Endothelial cell of hepatic sinusoid (primary cell): ENCODE data around the gene PDIK1L.

Source experiments
- in situ Hi-C: cut with HindIII; loops from 2 replicates; pipeline ENCODE4 v1.10.0; 2017; ENCODE audit warnings: low sequenced_read_pairs

PDIK1L gene

GRCh38 chr1:26119892-26120608, 8.4 kb downstream of the PDIK1L start:
- in situ Hi-C loops = no loop called here

DNA sequence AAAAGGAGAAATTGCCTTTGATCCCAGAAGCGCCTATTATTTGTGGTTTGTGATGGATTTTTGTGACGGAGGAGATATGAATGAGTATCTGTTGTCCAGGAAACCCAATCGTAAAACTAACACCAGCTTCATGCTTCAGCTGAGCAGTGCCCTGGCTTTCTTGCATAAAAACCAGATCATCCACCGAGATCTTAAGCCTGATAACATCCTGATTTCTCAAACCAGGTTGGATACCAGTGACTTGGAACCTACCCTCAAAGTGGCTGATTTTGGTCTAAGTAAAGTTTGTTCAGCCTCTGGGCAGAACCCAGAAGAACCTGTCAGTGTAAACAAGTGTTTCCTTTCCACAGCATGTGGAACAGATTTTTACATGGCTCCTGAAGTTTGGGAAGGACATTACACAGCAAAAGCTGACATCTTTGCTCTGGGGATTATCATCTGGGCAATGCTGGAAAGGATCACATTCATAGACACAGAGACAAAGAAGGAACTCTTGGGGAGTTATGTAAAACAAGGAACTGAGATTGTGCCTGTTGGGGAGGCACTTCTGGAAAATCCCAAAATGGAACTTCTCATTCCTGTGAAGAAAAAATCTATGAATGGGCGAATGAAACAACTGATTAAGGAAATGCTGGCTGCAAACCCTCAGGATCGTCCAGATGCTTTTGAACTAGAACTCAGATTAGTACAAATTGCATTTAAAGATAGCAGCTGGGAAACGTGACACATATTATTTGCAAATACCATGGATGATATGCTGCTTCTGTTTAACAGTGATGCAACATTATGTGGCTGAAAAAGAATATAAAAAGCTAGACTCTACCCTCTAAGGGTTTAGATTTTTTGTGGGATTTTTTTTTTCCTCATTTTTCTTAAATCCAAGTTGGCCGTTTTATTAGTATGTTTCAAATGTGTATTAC, 10.5 kb downstream of the PDIK1L start:
- in situ Hi-C loops = no loop called here

GRCh38 chr1:26122988-26123973, 11.7 kb downstream of the PDIK1L start:
- in situ Hi-C loops = no loop called here

DNA sequence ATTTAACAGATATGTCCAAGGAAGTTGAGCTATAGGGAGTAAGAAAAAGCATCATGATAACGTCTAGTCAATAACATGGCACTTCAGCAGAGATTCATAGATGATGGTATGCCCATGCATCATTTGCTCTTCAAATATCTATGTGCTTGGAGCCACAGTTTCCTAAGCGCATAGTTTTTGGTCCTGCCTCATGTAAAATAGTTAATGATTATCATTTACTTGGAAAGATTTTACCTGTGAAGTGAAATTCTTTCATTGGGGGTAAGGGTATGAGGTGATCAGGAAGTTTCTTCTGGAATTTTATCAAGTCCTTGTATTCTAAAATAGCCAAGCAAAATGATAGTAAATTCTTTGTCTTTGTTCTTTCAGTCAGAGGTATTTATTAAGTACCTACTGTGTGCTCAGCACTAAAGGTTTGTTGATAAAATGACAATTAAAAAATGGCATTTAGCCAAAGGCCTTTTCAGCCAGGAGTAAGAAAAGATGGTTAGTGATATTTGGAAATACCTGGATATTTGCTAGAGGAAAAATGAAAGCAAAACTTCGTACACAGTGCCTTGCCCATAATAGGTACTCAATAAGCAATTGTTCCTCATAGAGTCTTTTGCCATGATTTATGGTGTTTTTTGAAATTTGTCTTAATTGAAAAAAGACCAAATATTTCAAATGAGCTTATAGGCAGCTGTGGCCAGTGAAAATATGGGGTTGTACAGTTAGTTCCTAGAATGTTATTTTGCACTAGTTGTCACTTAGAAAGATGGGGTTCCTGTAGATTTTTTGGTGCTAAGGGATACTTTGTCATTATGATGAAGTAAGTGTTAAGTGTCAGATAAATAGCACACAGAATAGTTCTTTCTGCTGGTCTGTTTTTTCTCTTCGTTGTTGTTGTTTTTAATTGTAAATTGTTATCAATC, 13.1 kb downstream of the PDIK1L start:
- in situ Hi-C loops = no loop called here

DNA sequence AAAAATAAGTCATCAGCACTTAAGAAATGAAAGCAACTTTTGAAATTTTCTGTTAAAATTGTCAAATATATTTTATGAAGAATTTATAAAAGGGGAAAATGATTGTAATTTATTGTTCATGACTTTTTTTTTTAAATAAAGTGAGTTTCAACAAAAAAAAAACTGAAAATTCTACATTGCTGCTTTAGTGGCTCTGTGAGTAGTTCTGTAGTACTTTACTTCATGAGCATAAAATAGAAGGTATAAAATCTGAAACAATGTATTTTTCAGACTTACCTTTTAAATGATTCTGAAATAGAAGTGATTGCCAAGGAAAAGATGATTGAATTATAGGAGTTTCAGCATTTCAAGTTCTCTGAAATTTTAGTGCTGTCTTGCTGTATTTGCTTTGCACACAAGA, 13.8 kb downstream of the PDIK1L start:
- in situ Hi-C loops = no loop called here

GRCh38 chr1:26125946-26126320, 14.3 kb downstream of the PDIK1L start:
- in situ Hi-C loops = no loop called here

DNA sequence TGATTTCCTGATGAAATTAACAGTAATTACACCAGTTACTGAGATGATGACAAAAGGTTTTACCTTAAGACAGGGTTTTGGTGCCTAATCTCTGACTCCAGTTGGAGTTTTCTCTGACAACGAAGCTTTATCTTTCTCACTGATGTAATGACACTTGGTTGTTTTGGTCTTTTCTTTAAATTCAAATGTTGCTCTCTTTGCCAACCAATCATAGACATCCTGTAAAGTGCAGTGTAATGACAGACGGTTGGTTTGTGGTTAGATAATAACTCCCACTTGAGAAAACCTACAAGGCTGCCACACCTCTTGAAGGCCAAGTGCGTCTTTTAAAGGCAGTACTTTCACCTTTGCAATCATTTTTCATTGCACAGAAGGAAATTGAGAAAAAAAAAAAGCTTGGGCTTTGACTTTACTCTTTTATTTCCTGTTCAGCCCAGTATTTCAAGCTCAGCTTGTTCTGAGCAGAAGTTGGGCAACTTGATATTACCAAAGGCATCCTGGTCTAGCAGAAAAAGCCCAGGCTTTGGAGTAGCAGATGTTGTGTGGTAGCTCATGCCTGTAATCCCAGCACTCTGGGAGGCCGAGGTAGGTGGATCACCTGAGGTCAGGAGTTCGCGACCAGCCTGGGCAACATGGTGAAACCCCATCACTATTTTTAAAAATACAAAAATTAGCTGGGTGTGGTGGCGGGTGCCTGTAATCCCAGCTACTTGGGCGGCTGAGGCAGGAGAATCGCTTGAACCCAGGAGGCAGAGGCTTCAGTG, 14.9 kb downstream of the PDIK1L start:
- in situ Hi-C loops = no loop called here

DNA sequence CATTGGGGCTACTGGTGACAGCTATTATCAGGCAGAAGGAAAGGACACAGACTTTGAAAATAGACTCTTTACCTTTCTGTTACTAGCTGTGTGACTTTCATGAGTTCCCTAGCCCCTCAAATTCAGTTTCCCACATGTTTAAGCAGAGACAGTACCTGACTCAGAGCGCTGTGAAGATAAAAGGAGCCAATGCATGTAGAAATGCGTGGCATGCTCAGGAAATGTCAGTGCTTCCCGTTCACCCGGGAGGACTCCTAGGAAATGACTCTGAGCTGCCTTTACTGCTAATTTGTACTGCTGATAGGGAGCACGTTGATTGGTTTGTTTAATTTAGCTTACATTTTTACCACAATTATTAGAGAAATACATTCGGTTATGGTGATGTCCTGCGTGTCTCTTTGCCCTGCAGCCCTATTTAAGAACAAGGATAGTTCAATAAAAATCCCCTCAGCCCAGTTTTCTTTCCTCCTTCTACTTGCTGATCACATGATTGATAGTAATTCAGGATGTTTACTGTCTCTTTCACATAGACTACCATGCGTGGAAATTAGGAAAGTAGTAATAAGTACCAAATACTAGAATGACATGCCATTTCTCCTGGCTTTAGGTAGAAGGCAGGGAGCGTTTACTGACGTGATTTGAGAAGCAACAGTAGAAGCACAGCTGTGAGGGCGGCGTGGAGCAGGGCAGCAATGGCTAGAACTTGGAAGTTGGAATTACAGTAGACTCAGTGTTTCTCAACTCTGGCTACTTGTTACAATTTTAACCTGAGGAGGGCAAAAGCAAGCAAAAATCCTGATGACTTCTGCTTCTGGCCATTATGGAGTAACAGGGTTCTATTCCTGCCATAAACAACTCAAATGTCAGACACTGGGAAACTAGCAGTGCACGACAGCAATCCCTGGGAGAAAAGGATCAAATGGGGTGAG, 15.9 kb downstream of the PDIK1L start:
- in situ Hi-C loops = no loop called here

DNA sequence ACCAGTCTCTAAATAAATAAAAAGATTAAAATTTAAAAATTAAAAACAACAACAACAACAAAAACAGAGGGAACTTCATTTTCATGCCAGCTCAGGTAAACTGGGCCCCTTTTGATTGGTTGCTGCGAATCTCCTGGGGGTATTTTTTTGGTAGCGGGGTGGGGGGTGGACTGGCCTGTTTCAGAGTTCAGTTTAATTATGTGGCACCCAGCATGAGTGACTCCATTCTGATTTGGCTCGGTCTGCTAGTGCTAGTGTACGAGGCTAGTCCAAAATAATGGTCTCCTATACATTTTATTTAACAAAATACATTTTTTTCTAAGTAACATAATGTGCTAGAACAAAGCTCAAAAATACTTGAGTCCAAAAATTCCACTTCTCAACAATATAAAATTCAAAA, 18.2 kb downstream of the PDIK1L start:
- in situ Hi-C loops = no loop called here

DNA sequence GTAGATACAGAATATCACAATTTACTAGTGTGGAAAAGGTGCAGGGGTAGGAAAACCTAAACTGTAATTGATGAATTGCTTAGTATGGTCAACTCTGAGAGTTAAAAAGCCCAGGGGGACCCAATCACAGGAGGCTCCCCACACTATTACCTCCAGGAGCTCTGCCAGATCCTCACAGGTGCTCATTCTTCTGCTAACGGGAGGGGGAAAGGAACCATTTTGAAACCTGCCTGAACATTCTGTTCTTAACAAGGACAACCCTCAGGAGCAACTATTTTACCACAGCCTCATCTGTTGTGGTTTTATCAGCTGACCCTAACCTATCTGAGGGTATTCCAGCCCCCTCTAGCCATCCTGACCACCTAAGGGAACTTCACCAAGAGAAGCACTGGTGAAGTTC, 19.1 kb downstream of the PDIK1L start:
- in situ Hi-C loops = no loop called here

DNA sequence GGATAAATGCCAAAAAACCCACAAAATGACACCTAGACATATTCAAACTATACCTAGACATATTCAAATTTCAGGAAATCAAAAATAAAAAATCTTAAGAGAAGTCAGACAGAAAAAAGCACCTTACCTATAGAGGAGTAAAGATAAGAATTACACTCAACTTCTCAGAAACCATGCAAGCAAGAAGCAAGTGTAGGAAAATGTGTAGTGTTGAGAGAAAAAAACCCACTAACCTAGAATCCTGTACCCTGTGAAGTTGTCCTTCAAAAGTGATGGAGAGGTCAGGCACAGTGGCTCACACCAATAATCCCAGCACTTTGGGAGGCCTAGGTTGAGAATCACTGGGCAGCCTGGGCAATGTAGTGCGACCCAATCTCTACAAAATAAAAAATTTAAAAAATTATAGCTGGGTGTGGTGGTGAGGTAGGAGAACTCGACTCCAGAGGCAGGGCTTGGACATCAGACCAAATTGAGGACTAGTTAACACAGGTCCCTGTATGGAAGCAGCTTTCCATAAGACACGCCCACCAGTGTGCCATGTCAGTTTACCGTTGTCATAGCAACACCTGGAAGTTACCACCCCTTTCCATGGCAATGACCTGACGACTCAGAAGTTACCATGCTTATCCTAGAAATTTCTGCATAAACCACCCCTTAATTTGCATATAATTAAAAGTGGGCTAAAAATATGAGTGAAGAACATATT, 20.7 kb downstream of the PDIK1L start:
- in situ Hi-C loops = no loop called here

- in situ Hi-C loops = no loop called here
Observed at GRCh38 chr1:26132834-26133167, 21.2 kb downstream of the PDIK1L start.

- in situ Hi-C loops = no loop called here
Observed at GRCh38 chr1:26134466-26134865, 22.8 kb downstream of the PDIK1L start.

- in situ Hi-C loops = no loop called here
Observed at GRCh38 chr1:26138974-26139558, 27.4 kb downstream of the PDIK1L start.

GRCh38 chr1:26142159-26142558, 30.5 kb downstream of the PDIK1L start:
- in situ Hi-C loops = no loop called here

DNA sequence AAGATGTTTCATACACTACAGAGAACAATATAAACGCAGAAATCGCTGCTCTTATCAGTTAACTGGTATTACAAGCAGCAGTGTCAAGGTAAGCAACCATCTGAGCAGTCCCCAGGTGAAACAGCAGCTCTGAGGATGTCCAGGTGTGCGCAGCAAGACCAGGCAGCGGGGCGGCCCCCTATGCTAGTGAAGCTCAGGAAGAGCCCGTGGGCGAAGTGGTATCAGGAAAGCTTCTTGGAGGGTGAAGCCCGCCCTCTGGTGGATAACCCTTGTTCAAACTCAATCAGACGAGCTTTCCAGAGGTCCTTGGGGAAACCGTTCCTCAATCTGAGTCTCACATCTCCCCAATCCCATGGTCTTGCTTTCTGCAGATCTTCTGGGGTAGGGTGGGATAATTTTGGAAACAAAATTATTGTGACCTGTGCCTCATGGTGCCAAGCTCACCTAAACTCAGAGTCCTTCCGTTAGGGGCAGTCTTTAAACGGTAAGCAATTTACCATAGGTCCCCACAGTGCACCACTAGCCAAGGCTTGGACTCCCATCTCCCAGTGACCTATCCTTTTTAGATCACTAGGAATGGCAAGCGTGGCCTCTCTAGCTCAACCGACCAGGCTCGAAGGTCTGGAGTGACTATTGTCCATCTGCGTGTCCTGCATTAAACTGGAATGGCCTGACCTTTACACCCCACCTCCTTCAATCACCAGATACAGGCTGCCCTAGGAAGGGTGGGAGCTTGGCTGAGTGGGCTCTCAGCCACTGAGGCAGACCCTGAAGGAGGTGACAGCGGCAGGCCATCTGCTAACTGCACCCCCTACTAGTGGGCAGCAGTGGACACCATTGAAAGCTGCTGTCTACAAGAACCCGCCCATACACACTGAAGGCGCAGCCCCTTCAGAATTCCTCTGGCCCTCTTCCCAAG, 33.7 kb downstream of the PDIK1L start:
- in situ Hi-C loops = loop anchor here (5.0 kb wide), 1 partner anchor 88 kb away; no protein-coding TSS in a partner anchor
